ENCODE results near the gene PLEKHA5.
"Not testable (repeated sequence)": the region's sequence is repeated elsewhere in the genome, so short reads cannot be mapped to it uniquely, and the experiment has no call there.

The PLEKHA5 gene

DNA sequence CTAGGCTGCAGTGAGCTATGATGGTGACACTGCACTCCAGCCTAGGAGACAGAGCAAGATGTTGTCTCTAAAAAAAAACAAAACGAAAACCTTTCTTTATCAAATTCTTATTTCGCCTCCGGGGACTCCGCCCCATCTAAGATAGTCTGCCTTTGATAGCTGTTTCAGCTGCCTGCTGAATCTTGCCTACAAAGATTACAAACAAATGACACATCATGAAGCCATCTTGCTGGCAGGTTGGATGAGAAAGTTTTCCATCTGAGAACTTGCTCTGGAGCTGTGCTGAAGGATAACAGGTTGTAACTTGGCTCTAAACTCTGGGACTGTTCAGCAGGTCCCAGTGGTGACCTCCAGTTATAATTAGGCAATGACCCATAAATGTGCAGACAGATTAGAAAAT is 268.0 kb downstream of the PLEKHA5 start:
- Mint-ChIP-seq H3K27me3 (no peaks in the 10 kb centered on the region), H3K9me3 (no peaks in the 10 kb centered on the region), H3K27ac (no peak overlapping the region), H3K4me3 (no peak overlapping the region), H3K4me1 (peaks cover 2% of the 10 kb centered on the region), H3K36me3 (no peaks in the 10 kb centered on the region)
- no peak for DNase-seq
- CTCF ChIA-PET: no interaction called here

GRCh38 chr12:19398376-19399363 is 269.1 kb downstream of the PLEKHA5 start:
- CTCF ChIA-PET: no interaction called here
- Mint-ChIP-seq H3K36me3 (no peaks in the 10 kb centered on the region), H3K27ac (no peak overlapping the region), H3K27me3 (no peaks in the 10 kb centered on the region), H3K4me1 (peaks cover 10% of the 10 kb centered on the region), H3K9me3 (no peaks in the 10 kb centered on the region), H3K4me3 (no peak overlapping the region)
- no peak for DNase-seq

DNA sequence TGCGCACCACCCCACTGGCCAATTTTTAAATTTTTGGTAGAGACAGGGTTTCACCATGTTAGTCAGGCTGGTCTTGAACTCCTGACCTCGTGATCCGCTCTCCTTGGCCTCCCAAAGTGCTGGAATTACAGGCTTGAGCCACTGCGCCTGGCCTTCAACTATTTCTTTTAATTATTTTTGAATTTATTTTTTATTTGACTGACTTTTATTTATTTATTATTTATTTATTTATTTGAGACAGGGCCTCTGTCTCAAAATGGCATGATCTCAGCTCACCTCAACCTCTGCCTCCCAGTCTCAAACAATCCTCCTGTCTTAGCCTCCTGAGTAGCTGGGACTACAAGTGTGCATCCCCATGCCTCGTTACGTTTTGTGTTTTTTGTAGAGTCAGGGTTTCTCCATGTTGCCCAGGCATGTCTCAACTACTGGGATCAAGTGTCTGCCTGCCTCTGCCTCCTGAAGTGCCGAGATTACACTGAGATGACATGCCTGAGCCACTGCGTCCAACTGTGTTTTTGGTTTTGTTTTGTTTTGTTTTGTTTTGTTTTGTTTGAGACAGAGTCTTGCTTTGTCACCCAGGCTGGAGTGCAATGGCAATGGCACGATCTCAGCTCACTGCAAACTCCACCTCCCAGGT is 271.2 kb downstream of the PLEKHA5 start:
- H3K4me3 Mint-ChIP-seq, DNase-seq, CTCF ChIA-PET, H3K36me3 Mint-ChIP-seq, H3K27me3 Mint-ChIP-seq: not testable (repeated sequence)
- H3K27ac Mint-ChIP-seq: peak overlapping the region; percentile 14
- H3K4me1 Mint-ChIP-seq: peaks cover 24% of the 10 kb centered on the region
- H3K9me3 Mint-ChIP-seq: peaks cover 12% of the 10 kb centered on the region

GRCh38 chr12:19402211-19402610 is 272.7 kb downstream of the PLEKHA5 start:
- Mint-ChIP-seq H3K9me3 (peaks cover 12% of the 10 kb centered on the region), H3K4me1 (peaks cover 24% of the 10 kb centered on the region), H3K36me3 (peaks cover 8% of the 10 kb centered on the region), H3K27me3 (no peaks in the 10 kb centered on the region), H3K27ac (no peak overlapping the region), H3K4me3 (no peak overlapping the region)
- CTCF ChIA-PET: no interaction called here
- DNase-seq: no peak

GRCh38 chr12:19402743-19403431 is 273.4 kb downstream of the PLEKHA5 start:
- H3K36me3 Mint-ChIP-seq: peaks cover 8% of the 10 kb centered on the region
- CTCF ChIA-PET: no interaction called here

GRCh38 chr12:19404242-19404880 is 274.8 kb downstream of the PLEKHA5 start:
- peak; percentile 41 for DNase-seq
- Mint-ChIP-seq H3K4me1 (peaks cover 24% of the 10 kb centered on the region), H3K4me3 (no peak overlapping the region), H3K36me3 (peaks cover 8% of the 10 kb centered on the region), H3K27ac (peak overlapping the region; percentile 93), H3K9me3 (peaks cover 12% of the 10 kb centered on the region), H3K27me3 (no peaks in the 10 kb centered on the region)
- CTCF ChIA-PET: no interaction called here

More at GRCh38 chr12:19402743-19403431, 273.4 kb downstream of the PLEKHA5 start:
- Mint-ChIP-seq H3K27ac (no peak overlapping the region), H3K4me1 (peaks cover 24% of the 10 kb centered on the region), H3K4me3 (no peak overlapping the region), H3K27me3 (no peaks in the 10 kb centered on the region), H3K9me3 (peaks cover 12% of the 10 kb centered on the region)
- no peak for DNase-seq

- CTCF ChIA-PET: interaction anchor here (0.6 kb wide), 1 partner anchor 34 kb away, joined by 3 read pairs; no protein-coding TSS in a partner anchor
- no peak for DNase-seq
- peaks cover 7% of the 10 kb centered on the region for H3K4me1 Mint-ChIP-seq
- peaks cover 5% of the 10 kb centered on the region for H3K36me3 Mint-ChIP-seq
- no peaks in the 10 kb centered on the region for H3K27me3 Mint-ChIP-seq
- peaks cover 6% of the 10 kb centered on the region for H3K9me3 Mint-ChIP-seq
- no peak overlapping the region for H3K4me3 Mint-ChIP-seq
- no peak overlapping the region for H3K27ac Mint-ChIP-seq
These were observed 279.8 kb downstream of the PLEKHA5 start for GRCh38 chr12:19409376-19409775.

- DNase-seq: no peak
- Mint-ChIP-seq H3K36me3 (peaks cover 1% of the 10 kb centered on the region), H3K4me3 (no peak overlapping the region), H3K9me3 (peaks cover 2% of the 10 kb centered on the region), H3K4me1 (no peaks in the 10 kb centered on the region), H3K27me3 (no peaks in the 10 kb centered on the region), H3K27ac (no peak overlapping the region)
- CTCF ChIA-PET: interaction anchor here (0.6 to 0.7 kb wide), 2 partner anchors 9 to 34 kb away, joined by 3 read pairs; no protein-coding TSS in a partner anchor
These were observed 280.7 kb downstream of the PLEKHA5 start for GRCh38 chr12:19410211-19410610.

GRCh38 chr12:19410629-19411185 is 281.2 kb downstream of the PLEKHA5 start:
- Mint-ChIP-seq H3K27me3 (no peaks in the 10 kb centered on the region), H3K4me1 (no peaks in the 10 kb centered on the region), H3K27ac (no peak overlapping the region), H3K36me3 (peaks cover 1% of the 10 kb centered on the region), H3K4me3 (no peak overlapping the region), H3K9me3 (no peaks in the 10 kb centered on the region)
- no peak for DNase-seq
- CTCF ChIA-PET: interaction anchor here (0.7 kb wide), 1 partner anchor 9 kb away, joined by 3 read pairs; no protein-coding TSS in a partner anchor

DNA sequence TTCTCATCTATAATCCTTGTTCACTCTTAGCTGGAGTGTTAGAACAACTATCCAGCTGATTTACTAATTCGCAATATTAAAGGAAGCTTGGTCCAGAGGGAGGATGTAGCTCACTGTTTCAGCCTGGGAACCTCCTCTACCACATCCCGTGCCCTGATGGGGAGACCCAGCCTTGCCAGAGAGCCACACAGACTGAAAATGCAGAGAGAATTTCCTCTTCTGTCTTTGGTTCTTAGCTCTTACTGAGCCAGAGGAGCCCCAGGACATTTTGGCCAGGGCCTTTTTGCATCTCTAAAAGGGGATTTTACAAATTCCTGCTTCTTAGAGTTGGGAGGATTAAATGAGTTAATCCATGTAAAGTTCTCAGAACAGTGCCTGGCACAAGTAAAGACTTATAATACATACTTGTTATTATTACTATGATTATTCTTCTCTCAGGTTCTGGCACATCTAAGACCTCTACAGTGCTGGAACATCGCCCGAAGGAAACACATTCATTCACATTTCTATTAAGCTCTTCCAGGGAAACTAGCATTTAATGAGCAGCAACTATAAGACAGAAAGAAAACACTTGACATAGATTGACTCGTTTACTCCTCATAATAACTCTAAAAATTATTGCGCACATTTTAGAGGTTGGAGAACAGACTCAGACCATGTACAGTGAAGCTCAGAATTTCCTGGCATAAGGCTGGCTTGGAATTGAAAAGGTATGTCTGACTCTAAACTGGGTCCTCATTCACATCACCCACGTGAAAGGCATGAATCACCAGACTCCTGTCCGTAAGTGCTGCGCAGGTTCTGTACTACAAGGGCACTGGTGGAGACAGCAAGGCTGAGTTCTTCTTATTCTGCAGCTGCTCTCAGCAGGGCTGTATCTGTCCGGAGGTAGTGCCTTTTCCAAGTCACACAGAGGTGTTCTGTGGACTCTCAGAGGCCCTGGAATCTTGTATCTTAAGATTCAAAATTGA is 282.0 kb downstream of the PLEKHA5 start:
- DNase-seq: no peak
- no peaks in the 10 kb centered on the region for H3K27me3 Mint-ChIP-seq
- H3K9me3 Mint-ChIP-seq: no peaks in the 10 kb centered on the region
- no peaks in the 10 kb centered on the region for H3K4me1 Mint-ChIP-seq
- CTCF ChIA-PET: no interaction called here
- no peak overlapping the region for H3K4me3 Mint-ChIP-seq
- H3K27ac Mint-ChIP-seq: no peak overlapping the region
- peaks cover 1% of the 10 kb centered on the region for H3K36me3 Mint-ChIP-seq

DNA sequence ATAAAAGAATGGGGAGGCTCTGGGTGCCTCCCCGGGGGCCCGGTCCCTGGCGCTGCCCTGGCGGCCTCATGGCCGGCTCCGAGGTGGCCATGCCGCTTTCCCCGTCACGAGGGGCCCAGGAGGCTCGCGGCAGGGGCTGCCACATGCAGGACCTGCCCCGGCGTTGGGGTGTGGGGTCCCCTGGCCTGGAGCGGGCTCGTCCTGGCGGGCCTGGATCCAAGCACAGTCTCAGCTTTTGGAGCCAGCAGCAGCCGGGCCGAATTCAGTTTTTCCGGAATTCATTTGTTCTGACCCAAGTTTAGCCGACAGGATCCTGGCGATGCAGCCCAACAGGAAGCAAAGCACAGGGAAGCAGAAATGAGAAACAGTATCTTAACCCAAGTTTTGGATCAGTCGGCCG is 283.3 kb downstream of the PLEKHA5 start:
- CTCF ChIA-PET: no interaction called here
- H3K27me3 Mint-ChIP-seq: no peaks in the 10 kb centered on the region
- no peak overlapping the region for H3K27ac Mint-ChIP-seq
- H3K9me3 Mint-ChIP-seq: no peaks in the 10 kb centered on the region
- DNase-seq: no peak
- H3K36me3 Mint-ChIP-seq: peaks cover 1% of the 10 kb centered on the region
- no peaks in the 10 kb centered on the region for H3K4me1 Mint-ChIP-seq
- H3K4me3 Mint-ChIP-seq: no peak overlapping the region

DNA sequence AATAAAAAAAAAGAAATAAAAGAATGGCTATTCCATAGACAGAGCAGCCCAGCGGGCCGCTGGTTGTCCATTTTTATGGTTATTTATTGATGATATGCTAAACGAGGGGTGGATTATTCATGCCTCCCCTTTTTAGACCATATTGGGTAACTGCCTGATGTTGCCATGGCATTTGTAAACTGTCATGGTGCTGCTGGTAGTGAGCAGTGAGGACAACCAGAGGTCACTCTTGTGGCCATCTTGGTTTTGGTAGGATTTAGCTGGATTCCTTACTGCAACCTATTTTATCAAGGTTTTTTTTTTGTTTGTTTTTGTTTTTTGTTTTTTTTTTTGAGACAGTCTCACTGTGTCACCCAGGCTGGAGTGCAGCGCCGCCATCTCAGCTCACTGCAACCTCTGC is 284.0 kb downstream of the PLEKHA5 start:
- CTCF ChIA-PET, H3K27me3 Mint-ChIP-seq, H3K9me3 Mint-ChIP-seq, H3K27ac Mint-ChIP-seq, H3K36me3 Mint-ChIP-seq, H3K4me1 Mint-ChIP-seq, DNase-seq, H3K4me3 Mint-ChIP-seq: not testable (repeated sequence)

DNA sequence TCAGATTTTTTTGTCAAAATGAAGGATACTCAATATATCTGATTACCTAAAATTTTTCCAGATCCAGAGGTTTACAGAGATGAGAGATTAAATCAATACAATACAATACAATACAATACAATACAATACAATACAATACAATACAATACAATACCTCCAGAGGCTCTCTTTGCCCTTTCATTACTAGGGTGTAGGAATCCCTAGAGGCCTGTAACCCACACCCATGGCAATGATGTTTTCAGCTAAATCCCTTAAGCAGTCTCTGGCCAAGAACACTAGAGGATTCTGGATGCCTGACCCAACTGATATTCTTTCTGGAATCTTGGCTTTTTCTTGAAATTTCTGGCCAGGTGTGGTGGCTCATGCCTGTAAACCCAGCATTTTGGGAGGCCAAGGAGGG is 286.0 kb downstream of the PLEKHA5 start:
- CTCF ChIA-PET: no interaction called here

More for the DNA sequence above, 286.0 kb downstream of the PLEKHA5 start:
- Mint-ChIP-seq H3K4me1 (no peaks in the 10 kb centered on the region), H3K9me3 (no peaks in the 10 kb centered on the region), H3K27ac (no peak overlapping the region), H3K27me3 (no peaks in the 10 kb centered on the region), H3K4me3 (no peak overlapping the region), H3K36me3 (peaks cover 1% of the 10 kb centered on the region)
- no peak for DNase-seq

All from activated naive CD4-positive, alpha-beta T cell treated with anti-CD3 and anti-CD28 coated beads, Interleukin-2, amount 10 ng/mL, durations not matched to agents 7 days and 5 days (primary cell).